Endothelial cell of umbilical vein (primary cell): ENCODE results near the gene TRMT61B. TPM values are rescaled to one million over a fixed set of nuclear protein-coding genes. Genes with fewer than 3 reads are reported as not detected.
A peak's percentile ranks its signal among the peaks of the same experiment; 100 is the strongest.

Experiments used
- BruUV-seq: library from RNA; stranded (reverse); fragments of 400-500 nt; replicated peaks from 2 replicates; lab custom pipeline; 2021; lab: Mats Ljungman, UMichigan
- CTCF ChIA-PET: fragments of 300-600, 350-600 bp; sonication (Branson Sonifier 250); formaldehyde crosslinking; loops from one replicate; lab custom pipeline; 2021; ENCODE audit warnings: antibody characterized with exemption, inconsistent platforms; lab: Charles Lee
- POLR2A ChIA-PET: fragments of 300-600, 350-600 bp; sonication (Branson Sonifier 250); formaldehyde crosslinking; loops from one replicate; lab custom pipeline; 2021; ENCODE audit warnings: antibody characterized with exemption, inconsistent platforms; lab: Charles Lee
- DNase-seq: peaks from one replicate; pipeline ENCODE4 v3.0.0-alpha.2; 2011; ENCODE audit warnings: low read depth, low spot score
- FAIRE-seq: peaks from 2 replicates; lab custom pipeline; 2011; peaks lifted over from hg19 to GRCh38; lab: Jason Lieb, UNC
- H2AFZ ChIP-seq: 2 replicates; pipeline ENCODE4 v1.6.0; 2012; ENCODE audit warnings: low read depth, low read length, control low read depth, inconsistent platforms
- H3K27ac ChIP-seq: 2 replicates; pipeline ENCODE4 v1.5.1; 2011; ENCODE audit warnings: low read depth, mild to moderate bottlenecking, control low read depth, low read length, moderate library complexity; ENCODE audit not compliant: insufficient read depth
- H3K27me3 ChIP-seq, 2 experiments: 2 replicates each; pipeline versions ENCODE4 v1.6.0 to v1.6.1; 2011; ENCODE audit warnings: low read length in 2 of 2, mixed read lengths in 1 of 2; ENCODE audit not compliant: control insufficient read depth in 2 of 2, insufficient read depth in 2 of 2
- H3K36me3 ChIP-seq, 2 experiments: 2 replicates in 1 of 2; 3 replicates in 1 of 2; pipeline ENCODE4 v1.5.1; 2011; ENCODE audit warnings: low read length in 2 of 2, mild to moderate bottlenecking in 1 of 2, moderate library complexity in 1 of 2; ENCODE audit not compliant: control insufficient read depth in 2 of 2, insufficient read depth in 2 of 2; ENCODE audit errors: extremely low read depth in 1 of 2
- H3K4me1 ChIP-seq: 3 replicates; pipeline ENCODE4 v1.5.1; 2011; ENCODE audit warnings: mild to moderate bottlenecking, low read length; ENCODE audit not compliant: control insufficient read depth, insufficient read depth; ENCODE audit errors: extremely low read depth
- H3K4me2 ChIP-seq: 2 replicates; pipeline ENCODE4 v1.6.1; 2011; ENCODE audit warnings: low read length, control low read depth, mixed read lengths; ENCODE audit not compliant: insufficient read depth
- H3K4me3 ChIP-seq, 3 experiments: fragments of 200-600 bp in 1 of 3; sonication (generic), shearing (Covaris generic) in 1 of 3; replicated peaks in 1 of 3; 2 replicates each; pipeline ENCODE4 v1.5.1; 2011 to 2016; ENCODE audit warnings: control low read depth in 3 of 3, low read length in 3 of 3, mild to moderate bottlenecking in 2 of 3, inconsistent platforms in 1 of 3, low read depth in 1 of 3, moderate library complexity in 1 of 3; ENCODE audit not compliant: insufficient read depth in 1 of 3
- H3K79me2 ChIP-seq: 2 replicates; pipeline ENCODE4 v1.6.0; 2012; ENCODE audit warnings: low read length, inconsistent platforms; ENCODE audit not compliant: control insufficient read depth, insufficient read depth
- H3K9ac ChIP-seq: replicated peaks from 2 replicates; pipeline ENCODE3; 2011; ENCODE audit warnings: low read length, control low read depth; ENCODE audit not compliant: insufficient read depth; ENCODE audit errors: extremely low read depth
- H3K9me1 ChIP-seq: replicated peaks from 3 replicates; pipeline ENCODE4 v1.6.0; 2011; ENCODE audit warnings: mild to moderate bottlenecking, low read length; ENCODE audit not compliant: control insufficient read depth, insufficient read depth; ENCODE audit errors: extremely low read depth
- H3K9me3 ChIP-seq: replicated peaks from 2 replicates; pipeline ENCODE4 v1.5.1; 2012; ENCODE audit warnings: low read length, inconsistent platforms; ENCODE audit not compliant: control insufficient read depth, insufficient read depth
- H4K20me1 ChIP-seq: replicated peaks from 2 replicates; pipeline ENCODE3; 2011; ENCODE audit warnings: mild to moderate bottlenecking, low read length; ENCODE audit not compliant: control insufficient read depth, insufficient read depth; ENCODE audit errors: extremely low read depth
- CTCF ChIP-seq, 2 donors: IDR thresholded peaks; 1 replicate in 1 of 2; 2 replicates in 1 of 2; pipeline ENCODE4 v1.5.1; 2011; ENCODE audit warnings: low read length in 2 of 2, mild to moderate bottlenecking in 2 of 2, moderate library complexity in 2 of 2, control low read depth in 1 of 2, inconsistent platforms in 1 of 2, low read depth in 1 of 2; ENCODE audit not compliant: insufficient read depth in 1 of 2; ENCODE audit errors: extremely low read depth in 1 of 2
- EZH2 ChIP-seq: IDR thresholded peaks from 2 replicates; pipeline ENCODE4 v1.6.1; 2012; ENCODE audit warnings: borderline replicate concordance, low read depth, mild to moderate bottlenecking, moderate library complexity, low read length, inconsistent platforms; ENCODE audit not compliant: severe bottlenecking
- FOS ChIP-seq: IDR thresholded peaks from 2 replicates; pipeline ENCODE4 v1.6.1; 2011; ENCODE audit warnings: mild to moderate bottlenecking, low read length, moderate library complexity, borderline replicate concordance; ENCODE audit not compliant: insufficient read depth
- GATA2 ChIP-seq: IDR thresholded peaks from 2 replicates; pipeline ENCODE4 v1.7.0; 2011; ENCODE audit warnings: low read depth, mild to moderate bottlenecking, moderate library complexity, mixed read lengths, low read length; ENCODE audit not compliant: insufficient read length, insufficient read depth
- JUN ChIP-seq: IDR thresholded peaks from 2 replicates; pipeline ENCODE4 v1.6.1; 2011; ENCODE audit warnings: borderline replicate concordance, low read depth; ENCODE audit not compliant: insufficient read length, insufficient read depth
- MYC ChIP-seq: IDR thresholded peaks from one replicate; pipeline ENCODE4 v1.6.1; 2011; ENCODE audit warnings: mild to moderate bottlenecking, low read depth, low read length
- POLR2A ChIP-seq: IDR thresholded peaks from 2 replicates; pipeline ENCODE4 v1.6.1; 2012; ENCODE audit warnings: low read depth, mild to moderate bottlenecking, control low read depth, low read length
- POLR2AphosphoS5 ChIP-seq: IDR thresholded peaks from 2 replicates; pipeline ENCODE4 v1.6.1; 2012; ENCODE audit warnings: low read depth, mild to moderate bottlenecking, control low read depth, low read length, moderate library complexity; ENCODE audit not compliant: insufficient read depth
- dilution Hi-C: fragments of 300-500 bp; cut with MboI; formaldehyde crosslinking; loops from one replicate; pipeline ENCODE4 v1.15.0; 2019; ENCODE audit warnings: low sequenced_read_pairs; ENCODE audit not compliant: extremely low pct_ligation_motif_present
- intact Hi-C: fragments of 100-400 bp; cut with micrococcal nuclease; formaldehyde crosslinking; loops from one replicate; pipeline ENCODE4 v1.10.0; 2022
- polyA plus RNA-seq, 4 experiments: library from polyadenylated mRNA; depleted of rRNA in 3 of 4; stranded (reverse) in 3 of 4; unstranded in 1 of 4; fragments of >200 nt; gene quantifications; 2 replicates each; pipeline versions ENCODE4 v1.2.1 to v1.2.3, GENCODE V29; 2011 to 2012; ENCODE audit warnings: missing spikeins in 1 of 4
- total RNA-seq: library from RNA; stranded (reverse); gene quantifications from 2 replicates; pipeline ENCODE4 v1.2.3, GENCODE V29; 2021
- TF ChIP-seq, protein P1 (sequence below): IDR thresholded peaks from 2 replicates; pipeline ENCODE4 v1.6.1; 2011; ENCODE audit not compliant: insufficient read depth, insufficient read length

TRMT61B gene
- total and polyA plus RNA-seq, 2 donors (not counting 3 experiments of a cell fraction or from before 2014, with no cell fraction given) = 4.6 to 13.6 TPM

DNA sequence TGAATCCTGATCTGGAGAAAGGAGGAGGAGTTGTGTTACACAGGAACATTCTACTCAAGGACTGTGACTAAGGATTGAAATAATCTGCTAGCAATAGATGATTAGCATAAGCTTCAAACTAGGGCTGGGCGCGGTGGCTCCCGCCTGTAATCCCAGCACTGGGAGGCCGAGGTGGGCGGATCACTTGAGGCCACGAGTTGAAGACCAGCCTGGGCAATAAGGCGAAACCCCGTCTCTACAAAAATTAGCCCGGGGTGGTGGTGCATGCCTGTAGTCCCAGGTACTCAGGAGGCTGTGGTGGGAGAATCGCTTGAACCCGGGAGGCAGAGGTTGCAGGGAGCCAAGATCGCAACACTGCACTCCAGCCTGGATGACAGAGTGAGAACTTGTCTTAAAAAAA, 1.5 kb downstream of the TRMT61B start:
- ChIA-PET POLR2A (no interaction called here), CTCF (interaction anchor here (0.9 kb wide), 1 partner anchor 26 kb away, joined by 4 read pairs; the partner anchor contains the start of gene WDR43)
- Histone ChIP-seq H2AFZ (no peak overlapping the region), H3K4me2 (peak overlapping the region; percentile 96), H3K4me1 (peaks cover 12% of the 10 kb centered on the region), H3K4me3 (peak overlapping the region in 1 of 3 experiments; percentile 89), H3K79me2 (peaks cover 41% of the 10 kb centered on the region), H3K9ac (no peak overlapping the region), H3K9me3 (no peaks in the 10 kb centered on the region), H3K9me1 (no peaks in the 10 kb centered on the region), H4K20me1 (no peaks in the 10 kb centered on the region), H3K27me3 (no peaks in the 10 kb centered on the region), H3K36me3 (no peaks in the 10 kb centered on the region), H3K27ac (no peak overlapping the region)
- FAIRE-seq = no peak
- DNase-seq = no peak
- no peak for TF ChIP-seq FOS
- no TSS peak for BruUV-seq
- dilution Hi-C loops (no loop called here), intact Hi-C loops (no loop called here)

GRCh38 chr2:28855977-28856376, 14.1 kb downstream of the TRMT61B start:
- Histone ChIP-seq H4K20me1 (no peaks in the 10 kb centered on the region), H3K79me2 (no peaks in the 10 kb centered on the region), H3K36me3 (no peaks in the 10 kb centered on the region), H3K27ac (no peak overlapping the region), H2AFZ (no peak overlapping the region), H3K27me3 (no peaks in the 10 kb centered on the region), H3K4me3 (no peak overlapping the region), H3K9me3 (no peaks in the 10 kb centered on the region), H3K9me1 (no peaks in the 10 kb centered on the region), H3K4me1 (no peaks in the 10 kb centered on the region), H3K4me2 (no peak overlapping the region), H3K9ac (no peak overlapping the region)
- dilution Hi-C loops (no loop called here), intact Hi-C loops (no loop called here)
- DNase-seq (no peak), FAIRE-seq (no peak)
- TF ChIP-seq, protein P1, sequence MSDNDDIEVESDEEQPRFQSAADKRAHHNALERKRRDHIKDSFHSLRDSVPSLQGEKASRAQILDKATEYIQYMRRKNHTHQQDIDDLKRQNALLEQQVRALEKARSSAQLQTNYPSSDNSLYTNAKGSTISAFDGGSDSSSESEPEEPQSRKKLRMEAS = no peak
- TF ChIP-seq POLR2A (no peak), JUN (no peak), FOS (no peak), GATA2 (no peak), CTCF (IDR thresholded peaks at IDR 0.05; ENCODE audit: extremely low read depth in 1 of 2, insufficient read depth in 1 of 2, low read depth in 1 of 2, low read length in 2 of 2) (no peak), EZH2 (no peak), MYC (no peak), POLR2AphosphoS5 (no peak)
- ChIA-PET POLR2A (no interaction called here), CTCF (no interaction called here)
- no TSS peak for BruUV-seq
